HG02588 (cell line): Measurements from ENCODE around the gene APLP1.
A peak's percentile ranks its signal among the peaks of the same experiment; 100 is the strongest.
"Not testable (repeated sequence)": the region's sequence is repeated elsewhere in the genome, so short reads cannot be mapped to it uniquely, and the experiment has no call there.

ENCODE experiments used
- ATAC-seq: cut with Tn5 transposase; IDR thresholded peaks from one replicate; pipeline ENCODE4 v1.9.1; 2021; ENCODE audit warnings: mild to moderate bottlenecking, moderate library complexity; ENCODE audit not compliant: unreplicated experiment

The APLP1 gene

DNA sequence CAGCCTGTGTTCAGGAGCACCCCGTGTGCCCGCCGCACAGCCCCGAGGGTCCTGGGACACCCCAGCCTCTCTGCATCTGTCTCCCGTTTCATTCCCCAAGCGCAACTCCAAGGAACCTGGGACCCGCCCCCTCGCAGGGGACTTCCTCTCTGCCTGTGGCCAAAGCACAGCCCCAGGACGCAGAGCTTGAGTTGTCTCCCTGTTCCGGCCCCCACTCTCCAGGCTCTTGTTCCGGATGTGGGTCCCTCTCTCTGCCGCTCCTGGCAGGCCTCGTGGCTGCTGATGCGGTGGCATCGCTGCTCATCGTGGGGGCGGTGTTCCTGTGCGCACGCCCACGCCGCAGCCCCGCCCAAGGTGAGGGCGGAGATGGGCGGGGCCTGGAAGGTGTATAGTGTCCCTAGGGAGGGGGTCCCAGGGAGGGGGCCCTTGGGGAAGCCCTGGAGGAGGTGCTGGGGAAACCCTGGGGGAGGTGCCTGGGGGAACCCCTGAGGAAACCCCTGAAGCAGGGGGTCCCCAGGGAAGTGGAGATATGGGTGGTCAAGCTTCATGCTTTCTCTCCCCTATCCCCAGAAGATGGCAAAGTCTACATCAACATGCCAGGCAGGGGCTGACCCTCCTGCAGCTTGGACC, 35.3 kb downstream of the APLP1 start:
- ATAC-seq: peak; percentile 35

DNA sequence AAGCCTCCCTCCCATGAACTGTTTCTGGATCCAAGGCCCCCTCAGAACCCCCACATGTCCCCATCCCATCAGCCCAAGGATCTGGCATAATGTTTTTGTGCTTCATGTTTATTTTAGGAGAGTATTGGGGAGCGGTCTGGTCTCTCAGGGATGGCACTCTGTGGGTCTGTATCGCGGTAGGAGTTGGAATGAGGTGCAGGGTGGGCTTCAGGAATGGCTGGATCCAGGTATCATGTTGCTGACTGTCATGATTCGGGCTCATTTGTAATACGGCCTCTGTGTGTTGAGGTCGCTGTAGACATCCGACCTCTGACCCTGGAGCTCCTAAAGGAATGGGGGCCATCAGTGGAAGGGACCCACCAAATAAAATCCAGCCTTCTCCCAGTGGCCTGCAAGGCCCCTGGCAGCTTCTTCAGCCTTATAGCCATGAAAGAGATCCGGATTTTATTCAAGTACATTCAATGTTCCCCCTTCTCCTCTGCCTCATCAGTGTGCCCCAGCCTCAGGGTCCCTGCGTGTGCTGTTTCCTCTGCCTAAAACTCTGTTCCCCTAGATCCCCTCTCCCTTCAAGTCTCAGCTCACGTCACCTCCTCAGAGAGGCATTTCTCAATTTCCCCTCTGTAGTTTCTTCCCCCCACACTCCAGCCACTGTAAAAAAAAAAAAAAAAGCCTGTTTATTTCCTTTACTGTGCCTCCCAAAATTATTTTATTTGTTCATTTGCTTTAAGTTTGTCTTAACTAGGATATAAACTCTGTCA, 36.1 kb downstream of the APLP1 start:
- ATAC-seq: no peak

DNA sequence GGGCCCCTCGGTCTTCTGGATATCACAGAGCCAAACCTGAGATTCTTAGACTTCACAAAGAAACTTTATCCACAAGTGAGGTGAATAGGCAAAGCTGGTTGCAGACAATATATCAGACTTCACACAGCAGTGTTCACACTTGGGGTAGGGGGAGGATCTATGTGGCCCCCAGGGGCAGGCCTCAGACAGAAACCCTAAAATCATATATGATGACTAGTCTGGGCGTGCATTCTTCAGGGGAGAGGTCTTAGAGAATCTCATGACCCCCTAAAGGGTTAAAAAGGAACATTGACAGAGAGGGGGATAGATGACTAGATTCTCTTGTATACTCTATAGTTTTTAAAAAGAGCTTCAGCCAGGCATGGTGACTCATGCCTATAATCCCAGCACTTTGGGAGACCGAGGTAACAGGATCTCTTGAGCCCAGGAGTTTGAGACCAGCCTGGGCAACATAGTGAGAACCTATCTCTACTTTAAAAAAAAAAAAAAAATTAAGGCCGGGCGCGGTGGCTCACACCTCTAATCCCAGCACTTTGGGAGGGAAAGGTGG, 36.9 kb downstream of the APLP1 start:
- no peak for ATAC-seq

DNA sequence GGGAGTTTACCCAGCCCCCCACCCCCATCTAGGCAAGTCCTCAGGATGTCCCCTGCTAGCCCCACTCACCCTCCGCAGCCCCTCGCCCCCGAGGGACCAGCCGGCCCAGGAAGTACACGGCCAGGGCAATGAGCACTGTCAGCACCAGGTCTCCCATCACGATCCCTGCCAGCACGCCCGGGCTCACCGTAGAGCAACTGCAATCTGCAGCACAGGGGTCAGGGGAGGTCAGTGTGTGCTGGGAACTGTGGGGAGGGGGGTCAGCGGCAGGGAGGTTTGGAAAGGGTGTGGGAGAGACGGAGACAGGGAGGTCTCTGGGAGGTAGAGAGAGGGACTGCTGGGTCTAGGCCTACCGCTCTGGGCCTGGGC, 39.0 kb downstream of the APLP1 start:
- ATAC-seq: no peak

DNA sequence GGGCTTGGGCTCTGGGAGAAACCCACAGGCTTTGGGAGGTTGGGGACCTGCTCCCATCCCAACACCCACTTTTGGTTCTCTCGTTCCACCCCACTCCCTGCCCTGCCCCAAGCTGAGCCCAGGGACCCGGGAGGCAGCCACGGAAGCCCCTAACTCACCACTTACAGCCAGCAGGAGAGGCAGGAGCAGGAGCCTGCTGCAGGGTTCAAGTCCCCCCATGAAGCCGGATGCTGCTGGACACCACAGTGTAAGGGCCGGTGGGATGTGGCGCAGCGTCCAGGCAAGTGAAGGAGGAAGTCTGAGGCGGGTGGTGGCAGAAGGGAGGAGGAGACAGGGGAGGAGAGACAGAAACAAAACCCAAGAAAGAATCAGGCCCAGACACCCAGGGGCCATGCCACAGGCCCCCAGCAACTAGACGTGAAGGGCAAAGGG, 39.7 kb downstream of the APLP1 start, which contains the start of gene TYROBP:
Gene TYROBP (minus strand): TSS at position 286 of the 432 bp plus-strand sequence. CDS start 67 bp downstream, at position 219.
- ATAC-seq: no peak

DNA sequence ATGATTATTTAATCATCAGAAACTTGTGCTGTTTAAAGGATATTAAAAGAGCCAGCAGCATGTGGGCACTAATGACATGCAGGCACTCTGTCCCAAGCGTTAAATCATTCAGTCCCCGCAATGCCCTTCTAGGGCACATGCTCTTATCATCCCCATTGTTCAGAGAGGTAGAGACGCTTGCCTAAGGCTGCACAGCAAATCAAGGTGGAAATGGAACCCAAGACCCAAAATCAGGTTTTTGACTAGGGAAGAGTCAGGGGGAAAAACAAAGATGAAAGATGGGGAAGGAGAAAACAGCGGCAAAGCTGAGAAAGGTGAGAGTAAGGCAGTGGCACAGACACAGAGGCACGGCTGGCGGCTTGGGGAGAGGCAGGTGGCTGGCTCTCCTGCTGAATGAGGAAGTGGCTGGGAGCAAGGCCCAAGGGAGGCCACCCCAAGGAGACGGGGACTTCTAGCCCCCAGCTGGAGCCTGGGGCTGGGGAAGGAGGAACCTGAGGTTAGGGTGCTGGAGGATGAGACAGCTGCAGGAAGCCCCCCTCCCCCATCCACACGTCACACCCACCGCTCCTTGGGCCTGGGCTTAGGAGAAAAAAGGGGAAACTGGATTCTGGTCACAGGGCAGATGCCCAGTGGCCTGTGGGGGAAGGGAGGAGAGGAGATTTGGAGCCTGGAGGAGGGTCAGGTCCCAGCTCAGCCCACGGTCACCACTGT, 40.8 kb downstream of the APLP1 start:
- ATAC-seq: no peak

DNA sequence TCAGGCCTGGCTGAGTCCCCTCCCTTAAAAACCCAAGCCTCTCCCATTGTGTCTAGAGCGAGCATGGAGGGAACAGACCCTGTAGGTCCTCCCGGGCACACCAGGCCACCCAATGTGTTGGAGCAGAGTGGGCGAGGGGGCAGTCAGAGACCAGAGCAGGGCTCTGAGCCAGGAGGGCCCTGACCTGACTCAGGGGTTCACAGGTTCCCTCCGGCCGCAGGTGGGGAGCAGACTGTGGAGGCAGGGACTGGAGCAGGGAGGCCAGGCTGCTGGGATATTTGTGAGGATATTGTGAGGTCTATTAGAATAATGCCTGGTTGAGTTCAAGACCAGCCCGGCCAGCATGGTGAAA, 41.3 kb downstream of the APLP1 start:
- no peak for ATAC-seq

DNA sequence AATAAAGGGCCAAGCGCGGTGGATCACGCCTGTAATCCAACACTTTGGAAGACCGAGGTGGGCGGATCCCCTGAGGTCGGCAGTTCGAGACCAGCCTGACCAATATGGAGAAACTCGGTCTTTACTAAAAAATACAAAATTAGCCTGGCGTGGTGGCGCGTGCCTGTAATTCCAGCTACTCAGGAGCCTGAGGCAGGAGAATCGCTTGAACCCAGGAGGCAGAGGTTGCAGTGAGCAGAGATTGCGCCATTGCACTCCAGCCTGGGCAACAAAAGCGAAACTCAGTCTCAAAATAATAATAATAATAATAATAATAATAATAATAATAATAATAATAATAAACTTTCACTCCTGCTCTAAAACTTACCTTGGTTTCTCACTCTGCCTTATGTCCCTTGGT, 42.0 kb downstream of the APLP1 start:
- not testable (repeated sequence) for ATAC-seq

DNA sequence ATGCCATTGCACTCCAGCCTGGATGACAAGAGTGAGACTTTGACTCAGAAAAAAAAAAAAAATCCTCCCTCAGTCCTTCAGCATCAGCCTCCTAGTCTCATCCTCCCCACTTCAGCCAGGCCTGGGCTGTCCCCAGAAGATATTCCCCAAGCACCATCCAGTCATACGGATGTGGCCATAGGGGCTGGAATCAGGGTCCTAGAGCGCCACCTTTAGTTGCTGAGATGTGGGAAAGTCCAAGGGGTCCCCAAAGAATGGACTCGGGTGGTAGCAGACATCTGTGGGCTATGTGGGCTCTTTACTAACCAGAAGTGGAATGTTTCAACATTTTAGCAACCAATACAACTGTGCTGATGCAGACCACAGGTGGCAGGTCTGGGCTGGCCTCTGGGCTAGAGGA, 42.8 kb downstream of the APLP1 start:
- no peak for ATAC-seq

DNA sequence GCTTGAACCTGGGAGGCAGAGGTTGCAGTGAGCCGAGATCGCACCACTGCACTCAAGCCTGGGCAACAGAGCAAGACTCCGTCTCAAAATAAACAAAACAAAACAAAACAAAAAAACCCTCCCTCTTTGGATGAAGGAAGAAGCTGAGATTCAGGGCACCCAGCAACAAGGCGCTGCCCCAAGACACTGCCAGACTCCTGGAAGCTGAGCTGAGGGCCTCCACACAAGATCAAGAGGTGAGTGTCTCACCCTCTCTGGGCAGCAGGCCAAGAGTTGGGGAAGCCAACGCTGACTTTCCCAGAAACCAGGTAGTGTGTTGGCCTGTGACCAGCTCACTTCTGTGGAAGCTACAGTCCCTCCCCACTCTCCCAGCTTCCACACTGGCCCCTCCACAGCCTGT, 43.4 kb downstream of the APLP1 start:
- no peak for ATAC-seq

DNA sequence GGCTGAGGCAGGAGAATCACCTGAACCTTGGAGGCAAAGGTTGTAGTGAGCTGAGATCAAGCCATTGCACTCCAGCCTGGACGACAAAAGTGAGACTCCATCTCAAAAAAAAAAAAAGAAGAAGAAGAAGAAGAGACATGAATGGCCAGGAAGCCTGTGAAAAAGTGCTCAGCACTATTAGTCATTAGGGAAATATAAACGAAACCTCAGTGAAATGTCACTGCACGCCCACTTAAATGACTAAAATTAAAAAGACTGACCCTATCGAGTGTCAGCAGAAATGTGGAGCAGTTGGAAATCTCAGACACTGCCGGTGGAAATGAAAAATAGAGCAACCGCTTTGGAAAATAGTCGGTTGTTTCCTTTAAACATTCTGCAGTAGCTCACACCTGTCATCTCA, 45.2 kb downstream of the APLP1 start:
- no peak for ATAC-seq

DNA sequence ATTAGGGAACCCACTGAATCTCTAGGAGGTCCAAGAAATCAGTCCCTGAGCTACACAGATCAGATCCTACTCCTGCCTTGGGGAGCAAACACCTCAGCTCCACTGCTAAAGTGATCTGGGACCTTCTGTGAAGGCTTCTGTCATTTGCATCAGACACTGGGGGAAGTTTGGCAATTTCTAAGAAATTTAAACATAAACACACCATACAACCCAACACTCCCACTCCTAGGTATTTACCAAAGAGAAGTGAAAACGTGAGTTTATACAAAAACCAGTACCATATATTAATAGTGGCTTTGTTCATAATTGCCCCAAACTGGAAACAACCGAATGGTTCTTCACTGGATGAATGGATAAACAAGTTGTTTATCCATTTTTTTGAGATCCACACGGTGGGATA, 47.1 kb downstream of the APLP1 start:
- ATAC-seq: no peak

DNA sequence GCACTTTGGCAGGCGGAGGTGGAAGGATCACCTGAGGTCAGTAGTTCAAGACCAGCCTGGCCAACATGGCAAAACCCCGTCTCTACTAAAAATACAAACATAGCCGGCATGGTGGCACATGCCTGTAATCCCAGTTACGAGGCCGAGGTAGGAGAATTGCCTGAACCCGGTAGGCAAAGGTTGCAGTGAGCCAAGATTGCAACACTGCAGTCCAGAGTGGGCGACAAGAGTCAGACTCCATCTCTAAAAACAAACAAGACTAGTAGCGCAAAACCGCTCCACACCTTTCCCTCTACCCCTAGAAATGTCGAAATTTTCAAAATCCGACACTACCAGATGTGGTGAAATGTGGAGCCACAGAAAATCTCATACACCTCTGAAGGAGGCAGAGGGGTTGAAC, 50.9 kb downstream of the APLP1 start:
- no peak for ATAC-seq

DNA sequence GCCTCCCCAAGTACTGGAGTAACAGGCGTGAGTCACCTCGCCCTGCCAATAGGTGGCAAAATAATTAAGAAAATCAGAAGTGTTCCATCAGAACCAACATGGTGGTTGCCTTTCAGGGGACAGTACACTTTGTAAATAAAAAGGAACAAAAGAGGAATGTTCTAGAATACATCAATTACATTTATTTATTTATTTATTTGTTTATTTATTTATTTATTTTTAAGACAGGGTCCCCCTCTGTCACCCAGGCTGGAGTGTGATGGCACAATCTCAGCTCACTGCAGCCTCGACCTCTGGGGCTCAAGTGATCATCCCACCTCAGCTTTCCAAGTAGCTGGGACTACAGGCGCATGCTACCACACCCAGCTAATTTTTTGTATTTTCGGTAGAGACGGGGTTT, 52.6 kb downstream of the APLP1 start:
- ATAC-seq: no peak

DNA sequence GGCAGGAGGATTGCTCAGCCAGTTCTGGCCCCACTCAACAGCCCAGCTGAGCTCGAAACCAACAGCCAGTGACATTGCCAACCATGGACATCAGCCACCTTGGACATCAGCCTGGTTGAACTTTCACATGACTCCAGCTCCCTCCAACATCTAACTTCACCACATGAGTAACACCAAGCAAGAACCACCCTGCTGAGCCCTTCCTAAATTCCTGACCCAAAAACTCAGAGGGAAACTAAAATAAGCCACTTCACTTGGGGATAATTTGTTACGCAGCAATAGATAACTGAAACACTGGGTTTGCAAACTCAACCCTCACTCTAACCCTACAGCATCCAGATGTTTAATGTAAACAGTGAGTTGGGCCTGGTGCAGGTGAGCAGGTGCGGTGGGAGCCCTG, 57.1 kb downstream of the APLP1 start:
- ATAC-seq: no peak

DNA sequence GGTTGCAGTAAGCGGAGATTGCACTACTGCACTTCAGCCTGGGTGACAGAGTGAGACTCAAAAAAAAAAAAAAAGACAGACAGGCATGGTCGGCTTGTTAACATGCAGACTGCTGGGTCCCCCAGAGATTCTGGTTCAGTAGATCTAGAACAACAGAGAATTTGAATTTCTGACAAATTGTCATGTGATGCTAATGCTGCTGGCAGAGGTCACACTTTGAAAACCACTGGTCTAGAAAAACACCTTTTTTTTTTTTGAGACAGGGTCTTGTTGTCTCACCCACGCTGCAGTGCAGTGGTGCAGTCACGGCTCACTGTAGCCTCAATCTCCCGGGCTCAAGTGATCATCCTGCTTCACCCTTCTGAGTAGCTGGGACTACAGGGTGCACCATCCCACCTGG, 60.1 kb downstream of the APLP1 start:
- no peak for ATAC-seq
